GM19239 (cell line): ENCODE measurements around the gene KRTAP19-5.
"Not testable (repeated sequence)": the region's sequence is repeated elsewhere in the genome, so short reads cannot be mapped to it uniquely, and the experiment has no call there.

Source experiments
- DNase-seq: peaks from one replicate; pipeline ENCODE4 v3.0.0; 2011; ENCODE audit warnings: low spot score; ENCODE audit not compliant: insufficient read length
- FAIRE-seq: peaks from 2 replicates; lab custom pipeline; 2011; peaks lifted over from hg19 to GRCh38; lab: Jason Lieb, UNC

KRTAP19-5 gene

DNA sequence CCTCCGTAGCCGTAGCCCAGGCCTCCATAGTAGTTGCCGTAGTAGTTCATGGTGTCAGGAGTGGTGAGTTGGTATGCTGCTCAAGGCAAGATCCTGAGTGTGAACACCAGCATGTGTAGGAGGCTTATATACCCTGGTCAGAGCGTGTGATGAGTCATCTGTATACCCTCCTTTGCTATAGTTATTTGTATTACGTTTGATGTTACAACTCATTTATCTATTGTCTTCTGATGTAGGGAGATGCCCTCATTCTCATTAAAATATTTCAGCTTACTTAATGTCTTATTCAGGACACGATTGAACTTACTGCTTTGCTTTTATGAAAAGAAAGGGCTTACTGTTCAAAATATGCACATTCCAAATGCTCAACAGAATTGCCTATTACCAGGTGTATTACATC is at the start of gene KRTAP19-5:
Gene KRTAP19-5 (minus strand): TSS at position 101 of the 400 bp plus-strand sequence. CDS start 51 bp downstream, at position 50.
- no peak for FAIRE-seq
- no peak for DNase-seq

DNA sequence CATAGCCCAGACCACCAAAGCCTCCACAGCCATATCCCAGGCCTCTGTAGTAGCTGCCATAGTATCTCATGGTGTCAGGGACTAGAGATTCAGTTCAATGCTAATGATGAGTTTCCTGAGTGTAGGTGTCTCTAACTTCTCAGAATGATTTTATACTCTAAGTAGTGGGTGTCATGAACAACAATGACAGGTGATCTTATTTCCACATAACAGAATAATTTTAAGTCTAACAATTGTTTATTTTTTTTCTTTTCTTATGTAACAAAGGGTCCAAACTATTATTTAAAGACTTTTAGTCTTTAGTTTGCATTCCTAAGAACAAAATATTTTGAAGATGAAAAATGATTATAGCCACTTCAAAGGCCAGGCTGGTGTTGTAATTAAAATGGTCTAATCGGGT is 39.8 kb upstream of the KRTAP19-5 start, which contains the start of gene KRTAP19-6:
Gene KRTAP19-6 (minus strand): TSS at position 101 of the 400 bp plus-strand sequence. CDS start 31 bp downstream, at position 70.
- no peak for FAIRE-seq

GRCh38 chr21:30518876-30519275 is 16.9 kb upstream of the KRTAP19-5 start:
- DNase-seq (no peak), FAIRE-seq (no peak)

More for the DNA sequence above, 39.8 kb upstream of the KRTAP19-5 start, which contains the start of gene KRTAP19-6:
- no peak for DNase-seq

- DNase-seq (no peak), FAIRE-seq (no peak)
These were observed 13.7 kb upstream of the KRTAP19-5 start for GRCh38 chr21:30515681-30516080.

DNA sequence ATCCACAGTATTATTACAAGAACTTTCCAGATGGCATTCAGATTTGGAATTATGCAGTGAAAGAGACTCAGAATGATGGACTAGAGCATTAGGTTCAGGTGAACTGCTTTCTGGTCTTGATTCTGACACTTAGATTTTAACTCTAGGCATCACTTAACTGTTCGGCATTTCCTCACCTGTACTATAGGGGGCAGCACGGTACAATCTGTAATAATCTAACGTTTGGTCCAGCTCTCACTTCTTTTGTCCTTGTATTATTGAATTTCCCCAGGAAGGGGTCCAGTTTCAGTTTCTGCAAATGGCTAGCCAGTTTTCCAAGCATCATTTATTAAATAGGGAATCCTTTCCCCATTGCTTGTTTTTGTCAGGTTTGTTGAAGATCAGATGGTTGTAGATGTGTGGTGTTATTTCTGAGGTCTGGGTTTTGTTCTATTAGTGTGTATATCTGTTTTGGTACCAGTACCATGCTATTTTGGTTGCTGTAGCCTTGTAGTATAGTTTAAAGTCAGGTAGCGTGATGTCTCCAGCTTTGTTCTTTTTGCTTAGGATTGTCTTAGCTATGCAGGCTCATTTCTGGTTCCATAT is 3.8 kb upstream of the KRTAP19-5 start:
- DNase-seq, FAIRE-seq: not testable (repeated sequence)

- FAIRE-seq (no peak), DNase-seq (no peak)
These were observed 4.9 kb downstream of the KRTAP19-5 start, which contains the start of gene KRTAP19-4 for GRCh38 chr21:30497065-30497464. Gene KRTAP19-4, minus strand, starts transcription at chr21:30497165. Its CDS starts 55 bp downstream, at chr21:30497110.

- FAIRE-seq, result no peak
- no peak for DNase-seq
These were observed 9.9 kb downstream of the KRTAP19-5 start, which contains the start of gene KRTAP19-3 for GRCh38 chr21:30491963-30492428. Gene KRTAP19-3, minus strand, starts transcription at chr21:30492013. Its CDS starts 56 bp downstream, at chr21:30491957.

DNA sequence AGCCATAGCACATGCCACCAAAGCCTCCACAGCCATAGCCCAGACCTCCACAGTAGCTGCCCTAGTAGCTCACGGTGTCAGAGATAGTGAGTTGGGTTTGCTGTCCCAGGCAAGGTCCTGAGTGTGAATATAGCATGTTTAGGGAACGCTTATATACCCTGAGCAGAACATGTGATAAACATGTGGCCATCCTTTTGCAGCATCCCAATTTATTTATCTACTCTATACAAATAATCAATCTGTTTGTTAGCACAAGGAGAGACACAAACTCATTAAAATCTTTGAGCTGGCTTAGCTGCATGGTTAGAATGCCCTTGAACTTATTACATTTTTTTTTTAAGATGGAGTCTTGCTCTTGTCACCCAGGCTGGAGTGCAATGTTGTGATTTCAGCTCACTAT is 14.6 kb downstream of the KRTAP19-5 start, which contains the start of gene KRTAP19-2:
Gene KRTAP19-2 (minus strand): TSS at position 101 of the 400 bp plus-strand sequence. CDS start 88 bp downstream, at position 13.
- FAIRE-seq (no peak), DNase-seq (no peak)

- DNase-seq, result no peak
- no peak for FAIRE-seq
These were observed 15.8 kb downstream of the KRTAP19-5 start for GRCh38 chr21:30486180-30486579.

DNA sequence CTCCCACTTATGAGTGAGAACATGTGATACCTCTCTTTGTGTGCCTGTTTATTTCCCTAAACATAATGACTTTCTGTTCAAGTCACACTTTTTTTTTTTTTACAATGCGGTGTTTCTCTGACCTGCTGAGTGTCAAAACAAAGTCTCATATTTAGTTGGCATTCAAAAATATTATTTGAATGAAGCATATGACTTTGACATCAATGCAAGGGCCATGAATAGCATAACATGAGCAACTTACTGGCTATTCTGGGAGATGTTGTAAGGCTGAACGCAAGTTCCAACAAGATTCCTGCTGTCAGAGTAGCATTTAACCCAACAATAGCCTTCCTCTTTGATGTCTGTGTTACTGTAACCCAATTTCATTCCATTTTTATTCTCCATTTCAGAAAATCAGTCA is 19.8 kb downstream of the KRTAP19-5 start:
- FAIRE-seq (no peak), DNase-seq (no peak)

DNA sequence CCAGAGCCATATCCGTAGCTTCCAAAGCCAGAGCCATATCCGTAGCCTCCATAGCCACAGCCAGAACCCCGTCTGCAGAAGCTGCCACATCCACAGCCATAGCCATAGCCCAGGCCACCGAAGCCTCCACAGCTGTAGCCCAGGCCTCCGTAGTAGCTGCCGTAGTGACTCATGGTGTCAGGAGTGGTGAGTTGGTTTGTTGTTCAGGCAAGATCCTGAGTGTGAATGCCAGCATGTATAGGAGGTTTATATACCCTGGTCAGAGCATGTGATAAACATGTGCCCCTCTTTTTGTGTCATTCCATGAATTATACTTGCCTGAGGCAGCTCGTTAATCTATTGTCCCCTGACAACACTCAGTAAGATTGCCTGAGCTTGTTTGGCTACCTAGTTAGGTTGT is 21.8 kb downstream of the KRTAP19-5 start, which contains the start of gene KRTAP19-1:
Gene KRTAP19-1 (minus strand): TSS at position 223 of the 400 bp plus-strand sequence. CDS start 50 bp downstream, at position 173.
- DNase-seq (no peak), FAIRE-seq (no peak)

GRCh38 chr21:30479259-30479658 is 22.7 kb downstream of the KRTAP19-5 start:
- no peak for FAIRE-seq
- no peak for DNase-seq

- no peak for DNase-seq
- no peak for FAIRE-seq
These were observed 23.9 kb downstream of the KRTAP19-5 start for GRCh38 chr21:30478004-30478403.

DNA sequence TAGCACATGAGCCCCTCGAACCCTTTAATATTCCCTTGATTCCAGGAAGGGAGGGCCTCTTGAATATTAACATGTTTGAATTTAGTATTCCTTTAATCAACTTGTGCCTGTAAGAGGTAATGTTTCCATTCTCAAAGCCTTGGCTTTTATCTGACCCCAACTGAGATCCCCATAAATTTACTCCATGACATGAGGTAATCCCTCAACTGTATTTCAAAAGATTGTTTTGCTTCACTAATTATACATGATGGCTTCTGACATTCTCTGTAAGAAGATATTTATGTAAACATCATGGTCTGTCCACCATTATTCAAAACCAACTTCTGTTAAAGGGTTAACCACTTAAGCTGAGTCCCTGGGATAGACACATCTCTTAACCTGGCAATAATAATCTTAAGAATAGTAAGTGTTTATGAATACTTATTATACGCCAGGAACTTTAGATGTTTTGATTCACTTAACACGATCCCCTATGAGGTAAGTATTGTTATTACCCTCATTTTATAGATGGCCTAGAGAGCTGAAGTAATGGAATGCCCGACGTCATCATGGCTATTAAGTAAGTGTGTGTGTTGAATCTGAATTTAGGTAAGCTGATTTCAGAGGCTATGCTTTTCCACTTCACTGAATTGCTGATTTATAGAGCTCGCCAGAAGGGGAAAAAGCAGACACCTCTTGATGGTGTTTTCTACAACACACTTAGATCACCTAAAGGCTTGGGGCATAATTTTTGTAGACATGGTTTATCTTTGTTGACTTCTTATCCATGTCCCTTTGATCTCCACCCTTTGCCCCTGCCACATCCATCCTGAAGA is 32.8 kb downstream of the KRTAP19-5 start:
- no peak for DNase-seq
- FAIRE-seq, result no peak

DNA sequence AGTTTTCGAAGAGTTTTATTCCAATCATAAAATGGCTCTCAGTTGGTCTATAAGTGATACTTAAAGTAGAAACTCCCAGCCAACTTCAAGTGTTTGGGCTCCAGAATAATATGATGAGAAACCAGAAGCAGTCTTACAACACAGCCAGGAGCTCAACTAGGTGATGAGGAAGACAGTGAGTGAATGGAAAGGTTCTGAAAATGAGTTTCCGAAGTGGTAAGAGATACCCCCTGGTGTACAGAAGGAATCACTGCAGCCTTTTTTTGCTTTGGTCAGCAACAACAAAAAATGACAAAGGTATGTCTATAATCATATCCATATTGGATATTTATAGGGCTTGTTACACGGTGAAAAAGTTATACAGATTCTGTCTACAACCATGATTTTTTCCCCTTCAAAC is 38.2 kb downstream of the KRTAP19-5 start:
- FAIRE-seq (no peak), DNase-seq (no peak)
